ENCODE results near the gene ZBTB22. TPM values are rescaled to one million over a fixed set of nuclear protein-coding genes. Genes with fewer than 3 reads are reported as not detected.
A peak's percentile ranks its signal among the peaks of the same experiment; 100 is the strongest.
"Not testable (repeated sequence)": the region's sequence is repeated elsewhere in the genome, so short reads cannot be mapped to it uniquely, and the experiment has no call there.

ZBTB22 gene, protein sequence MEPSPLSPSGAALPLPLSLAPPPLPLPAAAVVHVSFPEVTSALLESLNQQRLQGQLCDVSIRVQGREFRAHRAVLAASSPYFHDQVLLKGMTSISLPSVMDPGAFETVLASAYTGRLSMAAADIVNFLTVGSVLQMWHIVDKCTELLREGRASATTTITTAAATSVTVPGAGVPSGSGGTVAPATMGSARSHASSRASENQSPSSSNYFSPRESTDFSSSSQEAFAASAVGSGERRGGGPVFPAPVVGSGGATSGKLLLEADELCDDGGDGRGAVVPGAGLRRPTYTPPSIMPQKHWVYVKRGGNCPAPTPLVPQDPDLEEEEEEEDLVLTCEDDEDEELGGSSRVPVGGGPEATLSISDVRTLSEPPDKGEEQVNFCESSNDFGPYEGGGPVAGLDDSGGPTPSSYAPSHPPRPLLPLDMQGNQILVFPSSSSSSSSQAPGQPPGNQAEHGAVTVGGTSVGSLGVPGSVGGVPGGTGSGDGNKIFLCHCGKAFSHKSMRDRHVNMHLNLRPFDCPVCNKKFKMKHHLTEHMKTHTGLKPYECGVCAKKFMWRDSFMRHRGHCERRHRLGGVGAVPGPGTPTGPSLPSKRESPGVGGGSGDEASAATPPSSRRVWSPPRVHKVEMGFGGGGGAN
- 10 to 100 TPM; 25.1 to 27.5 TPM for total RNA-seq

DNA sequence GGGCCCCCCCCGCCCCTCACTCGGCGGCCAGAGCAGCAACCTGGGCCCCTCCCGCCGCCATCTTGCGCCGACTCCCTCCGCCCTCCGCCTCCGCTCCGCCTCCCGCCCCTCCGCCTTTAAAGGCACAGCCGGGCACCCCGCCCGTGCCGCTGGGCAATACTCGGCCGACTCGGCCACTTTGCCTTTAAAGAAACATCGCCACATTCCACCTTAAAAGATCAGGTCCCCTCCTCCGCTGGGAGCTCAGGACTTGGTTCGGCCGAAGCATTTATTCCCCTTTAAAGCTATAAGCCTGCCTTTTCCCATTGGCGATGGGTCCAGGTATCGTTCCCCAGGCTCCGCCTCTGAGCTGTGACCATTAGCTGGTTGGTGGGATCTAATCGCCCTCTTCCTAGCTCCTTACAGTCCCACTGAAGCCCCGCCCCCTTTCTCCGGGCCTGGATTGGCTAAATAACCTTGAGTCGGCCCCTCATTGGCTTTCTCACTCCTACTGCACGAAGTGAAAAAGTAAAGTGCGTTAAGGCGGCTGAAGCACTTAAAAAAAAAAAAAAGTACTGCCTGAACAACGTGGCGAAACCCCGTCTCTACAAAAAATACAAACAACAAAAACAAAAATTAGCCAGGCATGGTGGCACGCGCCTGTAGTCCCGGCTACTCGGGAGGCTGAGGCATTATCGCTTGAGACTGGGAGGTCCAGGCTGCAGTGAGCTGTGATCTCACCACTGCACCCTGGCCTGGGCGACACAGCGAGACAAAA lies at the start of gene ZBTB22:
TSS of gene ZBTB22 (minus strand) at position 76 of the 757 bp plus-strand sequence. CDS start 828 bp downstream, outside the sequence.
- peak within 1 kb of the TSS; percentile 88 to 99 for H3K27ac ChIP-seq
- H3K9me3 ChIP-seq: no peaks in the 10 kb centered on the region
- DNase-seq (ENCODE audit: low spot score): peak; percentile 99
- no peaks in the 10 kb centered on the region for H3K27me3 ChIP-seq (replicated peaks; ENCODE audit: insufficient read depth)
- H3K4me1 ChIP-seq (replicated peaks): peaks cover 18% of the 10 kb centered on the region
- H3K4me3 ChIP-seq: peak within 1 kb of the TSS; percentile 43 to 44
- H3K36me3 ChIP-seq: peaks cover 3 to 5% of the 10 kb centered on the region in 2 donors
- WGBS: 1% methylated on average over 38 of the region's 44 CpGs
- peak; percentile 43 for TF ChIP-seq POLR2A (IDR thresholded peaks at IDR 0.05)
- TF ChIP-seq POLR2AphosphoS5 (IDR thresholded peaks at IDR 0.05): peak; percentile 94
- TF ChIP-seq, protein P1, sequence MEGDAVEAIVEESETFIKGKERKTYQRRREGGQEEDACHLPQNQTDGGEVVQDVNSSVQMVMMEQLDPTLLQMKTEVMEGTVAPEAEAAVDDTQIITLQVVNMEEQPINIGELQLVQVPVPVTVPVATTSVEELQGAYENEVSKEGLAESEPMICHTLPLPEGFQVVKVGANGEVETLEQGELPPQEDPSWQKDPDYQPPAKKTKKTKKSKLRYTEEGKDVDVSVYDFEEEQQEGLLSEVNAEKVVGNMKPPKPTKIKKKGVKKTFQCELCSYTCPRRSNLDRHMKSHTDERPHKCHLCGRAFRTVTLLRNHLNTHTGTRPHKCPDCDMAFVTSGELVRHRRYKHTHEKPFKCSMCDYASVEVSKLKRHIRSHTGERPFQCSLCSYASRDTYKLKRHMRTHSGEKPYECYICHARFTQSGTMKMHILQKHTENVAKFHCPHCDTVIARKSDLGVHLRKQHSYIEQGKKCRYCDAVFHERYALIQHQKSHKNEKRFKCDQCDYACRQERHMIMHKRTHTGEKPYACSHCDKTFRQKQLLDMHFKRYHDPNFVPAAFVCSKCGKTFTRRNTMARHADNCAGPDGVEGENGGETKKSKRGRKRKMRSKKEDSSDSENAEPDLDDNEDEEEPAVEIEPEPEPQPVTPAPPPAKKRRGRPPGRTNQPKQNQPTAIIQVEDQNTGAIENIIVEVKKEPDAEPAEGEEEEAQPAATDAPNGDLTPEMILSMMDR (IDR thresholded peaks at IDR 0.05): peak in 2 of 4 experiments; percentile 16 to 32
- intact Hi-C loops (cut with DNase I): loop anchor here (5.0 kb wide), 1 partner anchor 94 kb away; the partner anchor contains the start of gene PHF1

DNA sequence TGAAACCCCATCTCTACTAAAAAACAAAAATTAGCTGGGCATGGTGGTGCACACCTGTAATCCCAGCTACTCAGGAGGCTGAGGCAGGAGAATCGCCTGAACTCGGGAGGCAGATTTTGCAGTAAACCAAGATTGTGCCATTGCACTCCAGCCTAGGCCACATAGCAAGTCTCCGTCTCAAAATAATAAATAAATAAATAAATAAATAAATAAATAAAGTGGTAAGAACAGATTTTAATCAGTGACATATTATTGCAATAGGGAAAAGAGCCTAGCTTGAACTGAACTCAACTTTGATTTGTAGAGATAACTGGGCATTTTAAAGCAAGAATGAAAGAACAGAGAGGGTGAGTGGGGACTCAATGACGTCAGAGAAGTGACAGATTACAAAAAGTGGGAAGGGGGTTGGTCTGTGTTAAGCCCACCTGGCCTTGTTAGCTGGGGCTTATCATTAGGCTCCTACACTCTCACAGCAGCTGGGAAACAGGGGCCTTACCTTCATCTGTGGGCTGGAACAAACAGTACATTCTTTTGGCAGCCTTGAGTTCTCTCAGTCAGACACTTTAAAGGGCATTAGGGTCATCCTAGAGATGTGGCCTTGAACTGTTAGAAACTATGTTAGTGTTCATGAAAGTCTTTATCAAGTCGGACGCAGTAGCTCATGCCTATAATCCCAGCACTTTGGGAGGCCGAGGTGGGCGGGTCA lies 49.6 kb upstream of the ZBTB22 start:
- no peaks in the 10 kb centered on the region for H3K9me3 ChIP-seq
- no peak for DNase-seq (ENCODE audit: low spot score)
- no peaks in the 10 kb centered on the region for H3K4me1 ChIP-seq (replicated peaks)
- H3K4me3 ChIP-seq: no peak overlapping the region
- WGBS: 93% methylated on average over 8 of the region's 8 CpGs
- TF ChIP-seq, protein P1 (IDR thresholded peaks at IDR 0.05): no peak
- TF ChIP-seq POLR2A (IDR thresholded peaks at IDR 0.05): no peak
- no peak for TF ChIP-seq POLR2AphosphoS5 (IDR thresholded peaks at IDR 0.05)
- H3K27me3 ChIP-seq (replicated peaks; ENCODE audit: insufficient read depth): no peaks in the 10 kb centered on the region
- no peaks in the 10 kb centered on the region for H3K36me3 ChIP-seq
- no peak overlapping the region for H3K27ac ChIP-seq
- intact Hi-C loops (cut with DNase I): no loop called here

DNA sequence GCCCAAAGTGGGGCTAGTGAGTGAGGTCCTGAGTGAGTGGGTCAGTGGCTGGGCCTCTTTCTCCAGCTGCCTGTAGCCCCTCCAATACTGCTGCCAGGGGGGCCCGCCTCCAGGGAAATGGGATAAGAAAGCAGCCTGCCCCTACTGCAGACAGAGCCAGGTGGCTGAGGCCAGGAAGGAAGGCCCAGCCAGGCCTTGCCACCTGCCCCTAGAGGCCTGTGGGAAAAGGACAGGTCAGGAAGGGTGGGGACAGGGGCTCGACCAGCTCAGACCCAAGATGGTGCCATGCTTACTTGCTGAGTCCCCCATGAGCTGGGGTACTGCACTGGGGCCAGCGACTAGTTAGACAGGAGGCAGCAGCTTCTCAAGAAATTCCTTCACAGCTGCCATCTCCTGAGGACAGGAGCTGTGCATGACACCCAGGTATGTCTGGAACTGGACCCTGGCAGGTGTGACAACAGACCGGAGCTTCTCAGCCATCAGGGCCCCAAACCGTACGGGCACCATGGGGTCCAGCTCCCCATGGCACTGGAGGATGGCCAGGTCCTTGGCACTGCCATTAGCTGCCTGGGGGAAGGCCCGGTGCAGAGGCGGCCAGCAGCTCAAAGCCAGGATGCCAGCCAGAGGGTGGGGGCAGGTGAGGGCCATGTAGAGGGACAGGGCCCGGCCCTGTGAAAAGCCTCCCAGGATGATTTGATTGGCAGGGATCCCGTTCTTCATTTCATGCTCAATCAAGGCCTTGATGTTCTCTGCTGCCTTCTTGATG lies 47.8 kb upstream of the ZBTB22 start:
- intact Hi-C loops (cut with DNase I); H3K36me3 ChIP-seq: not testable (repeated sequence)
- 80% methylated on average over 10 of the region's 10 CpGs for WGBS

DNA sequence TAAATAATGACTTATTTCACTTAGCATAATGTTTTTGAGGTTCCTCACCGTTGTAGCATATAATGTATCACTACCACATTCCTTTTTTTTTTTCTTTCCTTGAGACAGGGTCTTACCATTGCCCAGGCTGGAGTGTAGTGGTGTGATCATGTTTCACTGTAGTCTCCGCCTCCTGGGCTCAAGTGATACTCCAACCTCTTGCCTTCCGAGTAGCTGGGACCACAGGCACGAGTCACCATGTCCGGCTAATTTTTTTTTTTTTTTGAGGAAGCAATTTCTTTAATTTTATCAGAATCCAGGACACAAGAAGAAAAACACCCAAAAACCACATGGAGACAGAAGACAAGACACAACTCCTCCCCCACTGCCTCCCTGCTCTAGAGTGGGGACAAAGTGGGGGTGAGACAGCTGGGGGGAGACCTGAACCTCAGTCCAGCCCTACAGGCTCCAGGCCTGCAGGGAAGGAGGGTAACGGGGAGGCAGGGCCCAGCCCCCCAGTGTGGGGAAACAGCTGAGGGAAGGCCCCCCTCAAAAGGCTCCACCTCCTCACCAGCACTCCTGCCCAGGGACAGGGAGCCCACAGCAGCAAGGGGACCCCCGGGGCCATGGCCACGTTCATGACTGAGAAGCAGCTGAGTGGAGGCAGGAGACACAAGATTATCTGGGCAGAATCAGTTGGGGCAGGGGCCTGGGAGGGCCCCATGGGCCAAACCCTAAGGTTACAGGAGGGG lies 47.1 kb upstream of the ZBTB22 start:
- intact Hi-C loops (cut with DNase I); H3K27ac ChIP-seq; H3K36me3 ChIP-seq; H3K4me3 ChIP-seq; DNase-seq (ENCODE audit: low spot score); H3K27me3 ChIP-seq (replicated peaks; ENCODE audit: insufficient read depth); H3K9me3 ChIP-seq; H3K4me1 ChIP-seq (replicated peaks): not testable (repeated sequence)
- WGBS: 28% methylated on average over 7 of the region's 8 CpGs

More for the DNA sequence above, 47.8 kb upstream of the ZBTB22 start:
- not testable (repeated sequence) for H3K4me1 ChIP-seq (replicated peaks); H3K9me3 ChIP-seq; H3K4me3 ChIP-seq; H3K27me3 ChIP-seq (replicated peaks; ENCODE audit: insufficient read depth); H3K27ac ChIP-seq; DNase-seq (ENCODE audit: low spot score)

DNA sequence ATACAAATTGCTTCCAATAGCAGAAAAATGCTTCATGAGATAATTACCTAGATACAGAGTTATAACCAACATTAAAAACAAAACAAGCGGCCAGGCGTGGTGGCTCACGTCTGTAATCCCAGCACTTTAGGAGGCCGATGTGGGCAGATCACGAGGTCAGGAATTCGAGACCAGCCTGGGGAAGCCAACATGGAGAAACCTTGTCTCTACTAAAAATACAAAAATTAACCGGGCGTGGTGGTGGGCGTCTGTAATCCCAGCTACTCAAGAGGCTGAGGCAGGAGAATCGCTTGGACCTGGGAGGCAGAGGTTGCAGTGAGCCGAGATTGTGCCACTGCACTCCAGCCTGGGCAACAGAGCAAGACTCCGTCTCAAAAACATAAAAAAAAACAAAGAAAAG lies 45.9 kb upstream of the ZBTB22 start:
- DNase-seq (ENCODE audit: low spot score); H3K4me1 ChIP-seq (replicated peaks); H3K9me3 ChIP-seq; H3K27ac ChIP-seq; intact Hi-C loops (cut with DNase I); H3K4me3 ChIP-seq; H3K36me3 ChIP-seq; H3K27me3 ChIP-seq (replicated peaks; ENCODE audit: insufficient read depth): not testable (repeated sequence)
- 76% methylated on average over 12 of the region's 12 CpGs for WGBS

Data from prostate gland (tissue), 2 donors.